Measurements from ENCODE around the gene SND1.
A peak's percentile ranks its signal among the peaks of the same experiment; 100 is the strongest.
"Not testable (repeated sequence)": the region's sequence is repeated elsewhere in the genome, so short reads cannot be mapped to it uniquely, and the experiment has no call there.

Gene SND1

GRCh38 chr7:127828843-127829500, 177.0 kb downstream of the SND1 start:
- DNase-seq, result no peak
- no peak for TF ChIP-seq GATA1 (IDR thresholded peaks at IDR 0.05; ENCODE audit: low read depth, low read length)
- TF ChIP-seq POLR2A (IDR thresholded peaks at IDR 0.05; ENCODE audit: low read length), result no peak

- TF ChIP-seq POLR2A (IDR thresholded peaks at IDR 0.05; ENCODE audit: low read length) (no peak), GATA1 (IDR thresholded peaks at IDR 0.05; ENCODE audit: low read depth, low read length) (no peak)
- DNase-seq, result no peak
These were observed 179.6 kb downstream of the SND1 start for GRCh38 chr7:127831318-127832219.

DNA sequence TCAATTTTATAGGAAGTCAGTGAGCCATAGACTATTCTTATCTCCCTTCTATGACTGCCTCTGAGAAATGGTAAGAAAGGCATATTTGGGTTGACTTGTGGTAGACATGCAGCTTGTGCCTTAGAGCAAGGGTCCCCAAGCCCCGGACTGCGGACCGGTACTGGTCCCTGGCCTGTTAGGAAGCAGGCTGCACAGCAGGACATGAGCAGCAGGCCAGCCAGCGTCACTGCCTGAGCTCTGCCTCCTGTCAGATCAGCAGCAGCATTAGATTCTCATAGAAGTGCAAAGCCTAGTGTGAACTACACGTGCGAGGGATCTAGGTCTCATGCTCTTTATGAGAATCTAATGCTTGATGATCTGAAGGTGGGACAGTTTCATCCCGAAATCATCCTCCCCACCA, 180.6 kb downstream of the SND1 start:
- TF ChIP-seq POLR2A (IDR thresholded peaks at IDR 0.05; ENCODE audit: low read length) (no peak), GATA1 (IDR thresholded peaks at IDR 0.05; ENCODE audit: low read depth, low read length) (no peak)
- no peak for DNase-seq

GRCh38 chr7:127833641-127834040, 181.6 kb downstream of the SND1 start:
- no peak for DNase-seq
- TF ChIP-seq POLR2A (IDR thresholded peaks at IDR 0.05; ENCODE audit: low read length), result no peak
- TF ChIP-seq GATA1 (IDR thresholded peaks at IDR 0.05; ENCODE audit: low read depth, low read length), result no peak

- DNase-seq, result no peak
- no peak for TF ChIP-seq POLR2A (IDR thresholded peaks at IDR 0.05; ENCODE audit: low read length)
- TF ChIP-seq GATA1 (IDR thresholded peaks at IDR 0.05; ENCODE audit: low read depth, low read length), result no peak
These were observed 183.7 kb downstream of the SND1 start for GRCh38 chr7:127835679-127836078.

GRCh38 chr7:127837816-127838410, 185.9 kb downstream of the SND1 start:
- not testable (repeated sequence) for DNase-seq

GRCh38 chr7:127838816-127839415, 186.9 kb downstream of the SND1 start:
- peak; percentile 7 to 47 for DNase-seq
- no peak for TF ChIP-seq POLR2A (IDR thresholded peaks at IDR 0.05; ENCODE audit: low read length)
- no peak for TF ChIP-seq GATA1 (IDR thresholded peaks at IDR 0.05; ENCODE audit: low read depth, low read length)

DNA sequence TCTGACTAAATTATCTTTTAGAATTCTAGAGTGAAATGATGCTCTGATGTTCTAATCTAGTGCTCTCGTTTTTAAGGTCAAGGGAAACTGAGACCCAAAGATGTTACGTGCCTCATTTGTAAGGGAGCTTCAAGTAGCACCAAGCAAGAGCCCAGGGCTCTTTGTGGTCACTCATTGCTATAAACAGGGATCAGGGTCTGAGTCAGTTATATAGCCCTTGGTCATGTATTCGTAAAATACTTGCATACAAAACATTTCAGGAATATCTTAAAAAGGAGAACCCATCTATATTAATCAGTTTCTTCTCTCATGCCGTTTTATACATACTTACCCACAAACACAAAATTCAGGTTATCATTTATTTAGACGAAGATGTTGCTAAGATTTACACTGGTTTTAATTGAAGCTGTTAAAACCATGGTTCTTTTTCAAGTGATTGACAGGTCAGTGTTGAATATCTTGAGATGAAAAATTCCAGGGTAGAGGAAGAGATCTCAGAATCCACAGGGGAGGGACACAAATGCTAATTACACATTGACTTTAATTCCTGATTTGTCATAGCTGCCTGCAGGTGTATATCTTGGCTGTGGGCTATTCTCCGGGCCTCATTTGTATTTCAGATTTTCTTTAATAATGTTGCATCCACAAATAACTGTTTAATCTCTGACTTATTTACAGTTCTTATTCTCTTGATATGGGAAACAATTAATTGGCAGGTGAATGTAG, 188.4 kb downstream of the SND1 start:
- no peak for TF ChIP-seq GATA1 (IDR thresholded peaks at IDR 0.05; ENCODE audit: low read depth, low read length)
- TF ChIP-seq POLR2A (IDR thresholded peaks at IDR 0.05; ENCODE audit: low read length), result no peak
- DNase-seq, result no peak

- no peak for DNase-seq
- TF ChIP-seq POLR2A (IDR thresholded peaks at IDR 0.05; ENCODE audit: low read length) (no peak), GATA1 (IDR thresholded peaks at IDR 0.05; ENCODE audit: low read depth, low read length) (no peak)
These were observed 192.2 kb downstream of the SND1 start for GRCh38 chr7:127844165-127844564.

DNA sequence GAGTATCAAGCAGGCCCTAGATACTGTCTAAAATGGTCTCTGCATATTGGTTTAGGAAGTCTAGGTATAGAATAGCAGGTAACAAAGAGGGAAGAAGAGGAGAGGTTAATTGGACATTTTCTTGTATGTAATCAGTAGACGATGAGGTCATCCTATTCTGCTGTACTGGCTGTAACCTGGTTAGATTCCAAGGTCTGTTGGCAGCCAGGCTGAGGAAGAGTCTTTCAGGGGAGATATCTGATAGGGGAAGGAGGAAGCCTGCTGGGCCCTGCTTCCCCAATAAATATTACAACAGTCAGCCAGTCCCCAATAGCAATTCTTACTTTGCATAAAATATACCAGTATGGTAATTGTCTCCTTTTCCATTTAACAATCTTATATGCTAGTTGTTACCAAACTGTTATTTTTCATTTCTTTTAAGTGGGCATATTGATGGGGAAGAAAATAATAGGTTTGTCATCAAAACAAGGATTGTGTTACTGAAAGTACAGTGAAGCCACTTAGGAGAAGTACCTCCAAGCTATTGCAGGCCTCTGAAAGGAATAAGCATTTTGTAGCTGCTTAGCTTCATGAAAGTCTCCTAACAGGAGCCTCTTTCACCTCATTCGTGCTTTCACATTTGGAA, 192.8 kb downstream of the SND1 start:
- peak; percentile 63 to 69 for DNase-seq
- TF ChIP-seq POLR2A (IDR thresholded peaks at IDR 0.05; ENCODE audit: low read length) (no peak), GATA1 (IDR thresholded peaks at IDR 0.05; ENCODE audit: low read depth, low read length) (no peak)

- TF ChIP-seq POLR2A (IDR thresholded peaks at IDR 0.05; ENCODE audit: low read length) (no peak), GATA1 (IDR thresholded peaks at IDR 0.05; ENCODE audit: low read depth, low read length) (no peak)
These were observed 193.7 kb downstream of the SND1 start for GRCh38 chr7:127845522-127846214.

DNA sequence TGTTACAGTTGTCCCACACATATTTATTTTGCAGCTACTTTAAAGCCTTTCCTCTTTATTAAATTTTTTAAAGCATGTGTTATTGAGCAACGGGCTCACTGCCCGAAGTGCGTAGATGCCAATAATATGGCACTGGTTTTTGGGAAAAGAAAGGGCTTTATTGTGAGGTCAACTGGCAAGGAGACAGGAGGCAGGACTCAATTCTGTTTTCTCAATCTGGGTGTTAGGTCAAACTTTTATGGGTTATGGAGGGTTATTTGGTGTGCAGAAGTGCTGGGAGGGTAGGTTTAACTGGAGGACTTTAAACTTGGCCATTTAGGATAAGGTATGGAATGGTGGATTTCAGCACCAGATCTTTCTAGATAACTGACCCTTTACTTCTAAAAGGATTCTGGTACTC, 195.6 kb downstream of the SND1 start:
- no peak for DNase-seq
- TF ChIP-seq POLR2A (IDR thresholded peaks at IDR 0.05; ENCODE audit: low read length) (no peak), GATA1 (IDR thresholded peaks at IDR 0.05; ENCODE audit: low read depth, low read length) (no peak)

More at GRCh38 chr7:127845522-127846214, 193.7 kb downstream of the SND1 start:
- DNase-seq, result no peak

All from erythroblast (primary cell).